HG02973 (cell line): ENCODE data around the gene LIMA1.
"Not testable (repeated sequence)": the region's sequence is repeated elsewhere in the genome, so short reads cannot be mapped to it uniquely, and the experiment has no call there.

Source experiments
- ATAC-seq: cut with Tn5 transposase; IDR thresholded peaks from one replicate; pipeline ENCODE4 v1.9.1; 2021; ENCODE audit warnings: moderate library complexity; ENCODE audit not compliant: unreplicated experiment

The LIMA1 gene

GRCh38 chr12:50249464-50250182 lies 33.7 kb downstream of the LIMA1 start:
- no peak for ATAC-seq

DNA sequence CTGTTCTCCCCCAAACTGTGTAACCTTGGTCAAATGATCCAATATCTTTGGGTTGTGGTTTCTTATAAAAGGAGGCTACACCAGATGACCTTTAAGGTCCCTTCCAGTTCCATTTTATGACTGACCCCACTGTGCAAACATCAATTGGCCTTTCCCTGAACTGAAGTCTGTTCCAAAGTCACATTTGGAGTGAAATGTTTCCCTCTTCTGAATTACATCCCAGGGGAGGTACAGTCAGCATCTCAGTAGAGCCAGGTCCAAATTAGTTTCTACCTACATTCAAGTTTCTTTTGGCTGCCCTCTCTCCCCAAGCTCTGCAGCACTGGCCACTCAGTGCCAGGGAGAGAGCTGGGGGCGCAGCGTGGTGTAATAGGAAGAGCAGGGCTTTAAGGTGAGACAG lies 34.4 kb downstream of the LIMA1 start:
- no peak for ATAC-seq

DNA sequence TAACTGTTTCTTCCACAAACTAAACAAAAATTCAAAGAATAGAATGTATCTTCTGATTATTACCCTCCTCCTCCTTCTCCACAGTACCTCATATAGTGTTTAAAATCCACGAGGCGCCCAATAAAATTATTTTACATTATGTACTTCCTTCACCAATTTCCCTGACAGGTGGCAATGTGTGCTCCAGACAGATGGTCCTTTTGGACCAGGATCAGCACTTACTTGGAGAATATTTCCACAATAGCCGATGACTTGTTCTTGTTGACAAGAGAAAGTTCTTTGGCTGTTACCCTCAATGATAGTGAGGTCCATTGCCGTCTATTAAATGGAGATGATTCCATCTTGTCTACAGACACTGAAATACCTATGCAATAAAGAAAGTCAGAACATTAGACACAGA lies 34.9 kb downstream of the LIMA1 start:
- ATAC-seq = no peak

DNA sequence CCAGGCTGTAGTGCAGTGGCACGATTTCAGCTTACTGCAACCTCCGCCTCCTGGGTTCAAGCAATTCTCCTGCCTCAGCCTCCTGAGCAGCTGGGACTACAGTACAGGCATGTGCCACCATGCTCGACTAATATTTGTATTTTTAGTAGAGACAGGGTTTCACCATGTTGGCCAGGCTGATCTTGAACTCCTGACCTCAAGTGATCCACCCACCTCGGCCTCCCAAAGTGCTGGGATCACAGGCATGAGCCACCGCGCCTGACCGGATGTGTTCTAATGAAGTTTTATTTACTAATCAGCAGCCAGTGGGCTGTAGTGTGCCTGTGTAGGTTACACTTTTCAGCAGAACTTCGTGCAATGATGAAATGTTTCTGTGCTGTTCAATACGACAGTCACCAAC lies 35.7 kb downstream of the LIMA1 start:
- ATAC-seq = not testable (repeated sequence)

DNA sequence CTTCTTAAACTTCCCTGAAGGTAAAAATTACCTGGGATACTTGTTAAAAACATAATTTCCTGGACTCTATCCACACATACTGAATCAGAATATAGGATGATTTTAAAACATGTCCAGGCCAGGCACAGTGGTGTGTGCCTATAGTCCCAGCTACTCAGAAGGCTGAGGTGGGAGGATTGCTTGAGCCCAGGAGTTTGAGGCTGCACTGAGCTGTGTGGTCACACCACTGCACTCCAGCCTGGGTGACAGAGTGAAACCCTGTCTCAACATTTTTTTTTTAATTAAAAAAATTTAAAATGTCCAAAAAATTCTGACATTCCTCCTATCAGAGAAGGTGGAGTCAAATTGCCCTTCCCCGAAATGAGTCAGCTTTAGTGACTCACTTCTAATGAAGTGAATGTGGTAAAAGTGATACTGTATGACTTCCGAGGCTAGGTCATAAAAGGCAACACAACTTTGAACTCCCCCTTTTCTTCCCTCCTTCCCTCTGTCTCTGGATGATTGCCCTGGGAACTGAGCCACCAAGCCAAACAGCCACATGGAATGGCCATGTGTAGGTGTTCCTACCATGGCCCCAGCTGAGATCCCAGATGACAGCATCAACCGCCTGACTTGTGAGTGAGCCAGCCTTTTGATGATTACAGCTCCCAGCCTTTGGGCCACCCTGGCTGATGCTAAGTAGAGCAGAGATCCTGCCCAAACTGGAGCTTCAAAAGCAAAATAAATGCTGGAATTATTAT lies 36.3 kb downstream of the LIMA1 start:
- ATAC-seq = no peak

GRCh38 chr12:50246197-50246865 lies 37.0 kb downstream of the LIMA1 start:
- ATAC-seq = no peak

DNA sequence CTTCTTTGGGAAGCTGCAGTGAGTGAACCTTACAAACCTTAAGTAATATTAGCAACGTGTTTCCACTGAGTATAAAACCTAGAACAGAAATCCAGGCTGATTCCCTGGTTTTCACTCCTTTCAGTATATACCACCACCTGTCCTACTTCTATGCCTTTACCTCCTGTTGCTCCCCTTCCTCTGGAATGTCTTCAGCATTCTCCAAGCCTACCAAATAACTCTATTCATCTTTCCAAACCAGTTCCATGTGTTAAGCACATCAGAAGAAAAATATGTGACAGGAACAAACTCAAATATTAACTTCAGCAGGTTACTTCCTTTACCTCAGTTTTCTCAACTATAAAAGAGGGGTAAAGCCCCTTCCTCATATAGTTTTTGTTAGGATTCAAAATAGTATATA lies 39.8 kb downstream of the LIMA1 start:
- no peak for ATAC-seq

GRCh38 chr12:50242751-50243191 lies 40.5 kb downstream of the LIMA1 start:
- ATAC-seq = no peak

DNA sequence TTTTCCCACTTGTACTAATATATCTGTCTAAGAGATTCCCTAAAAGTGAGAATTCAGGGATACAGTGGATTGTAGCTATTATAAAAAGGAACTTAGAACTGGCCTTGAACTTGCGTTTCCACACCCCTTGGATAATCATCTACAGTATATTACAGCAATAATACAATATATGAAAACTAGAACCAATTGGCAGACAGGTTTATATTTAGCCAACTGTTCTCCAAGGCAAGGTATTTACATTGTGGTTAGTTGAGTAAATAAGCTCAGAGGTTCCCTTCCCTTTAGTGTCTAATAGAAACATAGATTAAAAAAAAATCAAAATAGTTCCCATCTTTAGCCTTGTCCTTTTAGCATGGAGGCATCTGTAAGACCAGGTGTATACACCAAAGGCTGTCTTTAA lies 42.1 kb downstream of the LIMA1 start:
- ATAC-seq = no peak

DNA sequence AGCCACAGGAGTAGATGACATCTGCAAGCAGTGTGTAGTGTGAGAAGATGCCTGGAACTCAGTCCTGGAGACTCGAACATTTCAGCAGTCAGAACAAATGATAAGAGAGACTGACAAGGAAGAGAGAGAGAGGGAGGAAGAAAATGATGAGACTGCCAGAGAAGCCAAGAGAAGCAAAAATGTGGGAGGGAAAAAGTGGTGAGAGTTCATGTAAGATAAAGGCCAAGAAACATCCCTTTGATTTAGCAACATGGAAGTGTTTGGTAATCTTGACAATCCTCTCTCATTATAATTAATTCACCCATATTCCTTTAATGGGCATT lies 42.6 kb downstream of the LIMA1 start:
- ATAC-seq = no peak

- ATAC-seq = no peak
Measured at GRCh38 chr12:50240096-50240791, 43.1 kb downstream of the LIMA1 start.

DNA sequence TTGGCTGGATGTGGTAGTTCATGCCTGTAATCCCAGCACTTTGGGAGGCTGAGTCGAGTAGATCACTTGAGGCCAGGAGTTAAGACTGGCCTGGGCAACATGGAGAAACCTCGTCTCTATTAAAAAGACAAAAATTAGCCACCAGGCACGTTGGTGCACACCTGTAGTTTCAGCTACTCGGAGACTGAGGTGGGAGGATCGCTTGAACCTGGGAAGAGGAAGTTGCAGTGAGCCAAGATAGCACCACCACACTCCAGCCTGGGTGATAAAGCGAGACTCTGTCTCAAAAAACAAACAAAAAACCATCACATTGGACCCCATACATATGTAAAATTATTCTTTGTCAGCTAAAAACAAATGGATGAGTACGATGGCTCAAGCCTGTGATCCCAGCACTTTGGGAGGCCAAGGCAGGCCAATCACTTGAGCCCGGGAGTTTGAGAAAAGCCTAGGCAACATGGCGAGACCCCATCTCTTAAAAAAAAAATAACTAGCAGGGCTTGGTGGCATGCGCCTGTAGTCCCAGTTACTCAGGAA lies 43.9 kb downstream of the LIMA1 start:
- ATAC-seq = no peak

- ATAC-seq = no peak
Measured at GRCh38 chr12:50234347-50234746, 49.0 kb downstream of the LIMA1 start.

DNA sequence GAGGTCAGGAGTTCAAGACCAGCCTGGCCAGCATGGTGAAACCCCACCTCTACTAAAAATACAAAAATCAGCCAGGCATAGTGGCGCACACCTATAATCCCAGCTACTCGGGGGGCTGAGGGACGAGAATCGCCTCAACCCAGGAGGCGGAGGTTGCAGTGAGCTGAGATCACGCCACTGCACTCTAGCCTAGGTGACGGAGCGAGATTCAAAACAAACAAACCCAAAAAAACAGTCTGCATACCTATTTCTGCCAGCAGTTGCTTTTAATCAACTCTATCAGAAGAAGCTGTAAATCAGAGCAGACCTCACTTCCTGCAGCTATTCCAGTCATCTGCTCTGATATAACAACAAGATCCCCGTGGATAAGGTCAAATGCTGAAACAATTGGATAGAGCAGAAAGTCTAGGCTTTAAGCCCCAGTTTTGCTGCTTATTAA lies 50.5 kb downstream of the LIMA1 start:
- no peak for ATAC-seq

DNA sequence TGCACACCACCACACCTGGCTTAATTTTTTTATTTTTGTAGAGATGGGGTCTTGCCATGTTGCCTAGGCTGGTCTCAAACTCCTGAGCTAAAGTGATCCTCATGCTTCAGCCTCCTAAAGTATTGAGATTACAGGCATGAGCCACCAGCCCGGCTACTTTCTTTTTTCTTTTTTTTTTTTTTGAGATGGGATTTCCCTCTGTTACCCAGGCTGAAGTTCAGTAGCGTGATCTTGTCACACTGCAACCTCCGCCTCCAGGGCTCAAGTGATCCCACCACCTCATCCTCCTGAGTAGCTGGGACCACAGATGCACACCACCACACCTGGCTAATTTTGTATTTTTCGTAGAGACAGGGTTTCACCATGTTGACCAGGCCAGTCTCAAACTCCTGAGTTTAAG lies 51.1 kb downstream of the LIMA1 start:
- no peak for ATAC-seq

GRCh38 chr12:50231346-50231745 lies 52.0 kb downstream of the LIMA1 start:
- ATAC-seq = no peak

DNA sequence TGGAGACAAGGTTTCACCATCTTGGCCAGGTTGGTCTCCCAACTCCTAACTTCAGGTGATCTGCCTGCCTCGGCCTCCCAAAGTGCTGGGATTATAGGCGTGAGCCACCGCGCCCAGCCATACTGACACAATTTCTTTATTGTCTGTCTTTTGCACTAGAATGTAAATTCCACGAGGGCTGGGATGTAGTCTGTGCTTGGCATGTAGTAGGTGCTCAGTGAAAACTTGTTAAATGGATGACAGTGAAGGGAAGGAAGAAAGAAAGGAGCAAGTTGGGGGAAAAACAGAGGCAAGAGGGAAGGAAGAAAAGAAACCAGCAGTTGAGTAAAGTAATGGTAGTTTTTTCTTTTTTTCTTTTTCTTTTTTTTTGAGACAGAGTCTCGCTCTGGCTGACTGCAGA lies 53.1 kb downstream of the LIMA1 start:
- no peak for ATAC-seq

DNA sequence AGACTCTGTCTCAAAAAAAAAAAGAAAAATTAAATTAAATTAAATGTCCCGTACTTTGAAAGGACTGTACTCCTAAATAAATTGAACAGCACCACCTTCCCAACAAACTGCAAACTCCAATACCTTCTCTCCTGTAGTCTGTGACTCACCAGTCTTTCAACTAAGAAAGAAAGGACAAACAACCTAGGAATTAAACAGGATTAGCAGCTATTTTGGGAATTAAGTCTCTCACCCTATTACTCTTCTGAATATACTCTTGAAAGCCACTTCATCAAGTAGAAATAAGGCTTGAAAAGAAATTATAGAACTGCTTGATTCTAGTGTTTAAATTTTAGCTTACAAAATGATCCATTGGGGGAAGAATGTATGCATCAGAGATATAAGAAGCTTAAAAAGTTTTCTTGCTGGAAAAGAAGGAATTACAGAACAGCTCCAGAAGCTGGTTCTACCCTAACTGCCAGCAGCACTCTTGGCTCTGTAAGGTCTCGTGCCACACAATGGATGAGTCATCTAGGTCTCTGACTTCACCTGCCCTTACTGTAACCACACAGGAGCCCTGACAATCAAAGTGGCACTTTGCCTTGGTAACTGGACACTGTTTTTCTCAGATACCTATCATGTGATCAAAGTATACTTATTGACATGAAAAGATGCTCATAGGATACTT lies 59.2 kb downstream of the LIMA1 start:
- ATAC-seq = no peak

DNA sequence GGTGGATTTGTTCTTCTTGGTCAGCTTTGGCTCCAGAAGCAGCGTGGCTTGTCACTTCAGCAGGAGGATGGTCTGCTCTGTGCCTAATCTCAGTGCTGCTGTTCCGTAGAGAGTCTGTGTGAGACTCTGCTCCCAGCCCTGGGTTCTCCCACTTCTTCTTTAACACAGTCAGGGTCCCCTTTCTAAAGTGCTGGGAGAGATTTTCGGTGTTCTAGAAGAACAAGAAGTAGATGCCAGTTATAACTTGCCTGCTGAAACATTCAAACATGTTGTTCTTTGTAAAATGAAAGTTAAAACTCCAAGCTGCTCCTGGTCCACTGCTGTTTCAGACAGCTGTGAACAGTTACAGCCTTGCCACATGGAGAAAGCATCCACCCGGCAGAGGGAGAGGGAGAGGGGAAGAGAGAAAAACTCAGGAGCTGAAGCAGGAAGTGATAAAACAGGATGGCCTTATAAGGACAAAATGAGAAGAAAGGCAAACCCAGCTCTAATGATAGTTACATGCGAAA lies 61.0 kb downstream of the LIMA1 start:
- no peak for ATAC-seq

DNA sequence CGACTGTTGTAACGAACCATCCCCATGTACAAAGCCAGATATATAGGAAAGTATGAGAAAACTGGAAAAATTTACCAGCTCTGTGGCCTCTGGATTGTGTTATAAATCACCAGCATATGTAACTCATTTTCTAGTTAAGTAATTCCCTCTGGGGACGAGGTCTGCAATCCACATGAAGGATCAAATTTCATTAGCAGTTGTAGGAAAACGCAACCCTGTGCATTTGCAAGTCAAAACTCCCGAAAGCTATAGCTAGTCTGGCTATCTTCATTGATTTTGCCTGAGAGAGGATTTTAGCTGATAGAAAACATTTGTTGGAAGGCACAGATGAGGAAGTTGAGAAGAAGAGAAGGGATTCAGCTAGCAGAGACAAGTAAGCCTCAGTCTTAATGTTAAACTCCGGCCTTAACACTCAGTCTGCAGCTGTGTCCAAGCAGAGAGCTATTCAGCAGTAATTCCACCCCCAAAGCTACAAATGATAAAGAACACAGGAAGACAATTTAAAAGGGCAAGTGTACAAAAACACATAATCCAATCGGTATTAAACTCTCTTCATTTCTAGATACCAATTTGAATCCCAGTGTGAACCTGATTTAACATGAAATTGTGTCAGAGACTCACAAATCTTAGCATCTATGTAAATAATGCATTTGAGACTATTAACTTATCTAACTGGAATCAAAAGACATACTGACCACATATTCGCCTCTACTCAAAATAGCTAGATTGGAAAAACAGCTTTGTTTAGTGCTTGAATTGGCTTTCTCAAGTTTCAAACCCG lies 61.9 kb downstream of the LIMA1 start:
- ATAC-seq = no peak
